DOHH2 (cell line): ENCODE results near the gene ANGPTL5.

Experiments
- CTCF ChIP-seq: fragments of 200-600 bp; sonication (generic); IDR thresholded peaks from one replicate; pipeline ENCODE4 v1.5.1; 2014; ENCODE audit warnings: antibody characterized with exemption, mild to moderate bottlenecking, low read depth, low read length; ENCODE audit not compliant: poor library complexity, severe bottlenecking
- EZH2phosphoT487 ChIP-seq: fragments of 200-600 bp; sonication (generic); IDR thresholded peaks from 2 replicates; pipeline ENCODE4 v1.6.1; 2017; ENCODE audit warnings: borderline replicate concordance, mild to moderate bottlenecking, antibody characterized with exemption, low read length, moderate library complexity, mixed read lengths

- TF ChIP-seq CTCF (peak; percentile 76), EZH2phosphoT487 (no peak)
Measured at GRCh38 chr11:101860696-101861427, 55.5 kb downstream of the ANGPTL5 start.
